WERI-Rb-1 (cell line): ENCODE results near the gene GMPS.
A peak's percentile ranks its signal among the peaks of the same experiment; 100 is the strongest.

ENCODE experiments used
- DNase-seq: peaks from one replicate; pipeline ENCODE4 v3.0.0-alpha.2; 2020
- H3K27ac ChIP-seq: fragments of 250-450 bp; sonication (Bioruptor Pico); 2 replicates; pipeline ENCODE4 v1.5.1; 2020; ENCODE audit warnings: mild to moderate bottlenecking, moderate library complexity
- H3K27me3 ChIP-seq: fragments of 250-450 bp; sonication (Bioruptor Pico); 2 replicates; pipeline ENCODE4 v1.5.1; 2021; ENCODE audit warnings: mild to moderate bottlenecking, low read depth, moderate library complexity; ENCODE audit not compliant: insufficient read depth, severe bottlenecking
- H3K36me3 ChIP-seq: fragments of 250-450 bp; sonication (Bioruptor Pico); 2 replicates; pipeline ENCODE4 v1.5.1; 2020; ENCODE audit warnings: mild to moderate bottlenecking, moderate library complexity
- H3K4me3 ChIP-seq: 2 replicates; pipeline ENCODE4 v1.5.1; 2011; ENCODE audit warnings: low read depth, mild to moderate bottlenecking, control low read depth, low read length
- H3K9me3 ChIP-seq: fragments of 250-450 bp; sonication (Bioruptor Pico); 2 replicates; pipeline ENCODE4 v1.5.1; 2021; ENCODE audit warnings: mild to moderate bottlenecking, moderate library complexity; ENCODE audit not compliant: severe bottlenecking
- TF ChIP-seq, protein P1 (sequence below): IDR thresholded peaks from 2 replicates; pipeline ENCODE4 v1.5.1; 2011; ENCODE audit warnings: low read depth, mild to moderate bottlenecking, control low read depth, inconsistent platforms, low read length

Gene GMPS

DNA sequence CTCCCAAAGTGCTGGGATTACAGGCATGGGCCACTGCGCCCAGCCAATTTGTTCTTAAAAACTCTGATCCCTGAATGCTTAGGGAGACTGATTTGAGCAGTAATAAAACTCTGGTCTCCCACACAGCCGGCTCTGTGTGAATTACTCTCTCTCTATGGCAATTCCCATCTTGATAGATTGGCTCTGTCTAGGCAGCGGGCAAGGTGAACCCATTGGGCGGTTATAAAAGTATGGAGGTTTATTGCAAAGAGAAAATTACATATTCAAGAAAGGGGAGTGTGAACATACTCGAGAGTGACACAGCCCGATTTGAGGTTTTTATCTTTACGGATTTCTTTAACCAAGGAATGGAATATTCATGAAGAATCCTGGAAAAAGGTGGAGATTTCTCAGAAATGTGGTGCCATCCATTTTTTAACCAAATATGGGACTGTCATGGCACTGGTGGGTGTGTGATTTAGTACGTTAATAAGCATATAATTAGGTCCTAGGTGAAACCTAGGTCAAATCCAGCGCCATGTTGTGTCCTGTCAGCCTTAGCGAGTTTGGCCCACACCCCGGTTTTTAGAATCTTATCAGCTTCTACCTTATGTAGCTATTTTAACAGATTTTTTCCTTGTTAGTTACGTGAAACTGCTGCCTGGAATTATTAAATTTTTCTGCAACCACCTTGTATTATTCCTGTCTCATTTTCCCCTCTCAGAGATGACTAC, 7.2 kb upstream of the GMPS start:
- TF ChIP-seq, protein P1, sequence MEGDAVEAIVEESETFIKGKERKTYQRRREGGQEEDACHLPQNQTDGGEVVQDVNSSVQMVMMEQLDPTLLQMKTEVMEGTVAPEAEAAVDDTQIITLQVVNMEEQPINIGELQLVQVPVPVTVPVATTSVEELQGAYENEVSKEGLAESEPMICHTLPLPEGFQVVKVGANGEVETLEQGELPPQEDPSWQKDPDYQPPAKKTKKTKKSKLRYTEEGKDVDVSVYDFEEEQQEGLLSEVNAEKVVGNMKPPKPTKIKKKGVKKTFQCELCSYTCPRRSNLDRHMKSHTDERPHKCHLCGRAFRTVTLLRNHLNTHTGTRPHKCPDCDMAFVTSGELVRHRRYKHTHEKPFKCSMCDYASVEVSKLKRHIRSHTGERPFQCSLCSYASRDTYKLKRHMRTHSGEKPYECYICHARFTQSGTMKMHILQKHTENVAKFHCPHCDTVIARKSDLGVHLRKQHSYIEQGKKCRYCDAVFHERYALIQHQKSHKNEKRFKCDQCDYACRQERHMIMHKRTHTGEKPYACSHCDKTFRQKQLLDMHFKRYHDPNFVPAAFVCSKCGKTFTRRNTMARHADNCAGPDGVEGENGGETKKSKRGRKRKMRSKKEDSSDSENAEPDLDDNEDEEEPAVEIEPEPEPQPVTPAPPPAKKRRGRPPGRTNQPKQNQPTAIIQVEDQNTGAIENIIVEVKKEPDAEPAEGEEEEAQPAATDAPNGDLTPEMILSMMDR = no peak
- H3K27ac ChIP-seq = no peak overlapping the region
- H3K9me3 ChIP-seq = no peaks in the 10 kb centered on the region
- H3K36me3 ChIP-seq = no peaks in the 10 kb centered on the region
- H3K4me3 ChIP-seq = no peak overlapping the region
- H3K27me3 ChIP-seq = no peaks in the 10 kb centered on the region
- no peak for DNase-seq

DNA sequence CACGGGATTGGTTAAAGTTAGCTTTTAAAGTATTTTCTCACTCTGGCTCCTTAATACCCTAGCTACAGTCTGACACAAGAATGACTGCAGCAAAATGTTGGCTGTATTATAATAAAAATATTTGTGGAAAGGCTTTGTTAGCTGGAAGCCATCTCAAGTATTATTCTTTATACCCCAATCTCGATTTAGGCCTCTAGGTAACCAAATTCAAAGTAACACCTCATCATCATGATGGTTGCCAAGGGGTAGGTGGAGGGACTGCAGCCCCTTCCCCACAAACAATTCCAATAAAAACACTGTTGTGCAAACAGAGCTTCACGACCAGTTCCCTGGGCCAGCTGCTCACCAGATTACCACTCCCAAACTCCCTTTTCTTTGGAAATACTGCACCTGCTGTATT, 759 bp upstream of the GMPS start:
- TF ChIP-seq, protein P1 = no peak
- H3K36me3 ChIP-seq = peaks cover 10% of the 10 kb centered on the region
- peak overlapping the region; percentile 75 for H3K27ac ChIP-seq
- H3K4me3 ChIP-seq = peak overlapping the region; percentile 27
- DNase-seq = no peak
- no peaks in the 10 kb centered on the region for H3K27me3 ChIP-seq
- no peaks in the 10 kb centered on the region for H3K9me3 ChIP-seq

DNA sequence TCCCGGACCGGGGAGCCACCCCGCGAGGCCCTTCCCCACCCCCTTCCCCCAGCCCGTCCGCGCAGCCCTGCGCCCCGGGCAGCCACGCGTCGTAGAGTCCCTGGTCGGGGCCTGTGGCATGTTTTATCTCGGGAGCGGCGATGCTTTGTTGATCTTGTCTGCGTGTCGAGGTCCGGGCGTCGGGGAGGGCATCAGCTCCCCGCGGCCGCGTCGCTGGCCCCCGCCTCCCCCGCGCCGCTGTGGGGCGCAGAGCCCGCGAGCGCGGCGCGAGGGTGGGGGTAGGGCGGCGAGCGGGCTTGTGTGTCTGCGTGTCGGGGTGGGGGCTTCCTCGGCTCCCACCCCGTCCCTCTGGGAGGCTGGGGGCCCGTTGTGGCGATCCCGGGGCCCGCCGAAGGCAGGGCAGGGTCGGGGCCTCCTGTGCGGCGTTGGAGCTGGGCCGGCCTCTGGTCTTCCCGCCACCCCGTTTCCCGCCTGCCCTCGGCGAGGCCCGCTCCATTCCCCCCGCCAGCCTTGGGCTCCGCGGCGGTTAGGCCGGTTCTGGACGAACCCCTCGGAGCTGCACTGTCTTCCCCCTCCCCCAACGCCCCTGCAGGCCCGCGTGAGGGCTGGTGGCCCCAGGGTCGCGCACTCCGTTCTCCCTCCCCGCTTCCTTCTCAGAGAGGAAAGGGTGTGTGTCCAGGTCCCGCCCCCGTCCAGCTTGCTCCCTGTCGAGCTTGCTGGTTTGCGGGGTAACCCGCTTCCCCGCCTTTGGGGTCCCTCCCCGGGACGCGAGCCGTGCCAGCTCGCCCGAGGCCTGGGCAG, 695 bp downstream of the GMPS start:
- peak overlapping the region; percentile 97 for H3K27ac ChIP-seq
- DNase-seq = peak; percentile 55

DNA sequence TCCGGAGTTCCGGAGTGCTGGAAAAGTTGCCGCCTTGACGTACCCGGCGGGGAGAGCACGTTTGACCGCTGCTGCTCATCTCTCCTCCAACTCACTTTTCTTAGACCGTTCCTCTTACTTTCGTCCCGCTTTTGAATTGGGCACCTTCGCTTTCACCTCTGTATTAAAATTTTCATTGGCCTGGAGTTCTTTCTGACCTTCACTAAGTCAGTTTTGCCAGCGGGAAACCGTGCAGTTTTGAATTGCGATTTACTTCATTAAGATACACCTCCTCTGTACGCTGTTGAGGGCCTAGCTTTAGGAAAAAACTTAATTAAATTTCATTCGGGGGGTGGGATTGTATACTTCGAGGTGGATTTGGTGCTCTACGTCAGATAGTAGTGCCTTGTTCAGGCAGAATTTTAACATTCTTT, 1.3 kb downstream of the GMPS start:
- TF ChIP-seq, protein P1 = no peak
- peaks cover 10% of the 10 kb centered on the region for H3K36me3 ChIP-seq
- H3K9me3 ChIP-seq = no peaks in the 10 kb centered on the region
- peak overlapping the region; percentile 97 for H3K27ac ChIP-seq
- no peak for DNase-seq
- H3K27me3 ChIP-seq = no peaks in the 10 kb centered on the region
- H3K4me3 ChIP-seq = peak overlapping the region; percentile 94

More for the DNA sequence above, 695 bp downstream of the GMPS start:
- H3K27me3 ChIP-seq = no peaks in the 10 kb centered on the region
- H3K4me3 ChIP-seq = peak overlapping the region; percentile 94
- peaks cover 10% of the 10 kb centered on the region for H3K36me3 ChIP-seq
- H3K9me3 ChIP-seq = no peaks in the 10 kb centered on the region
- TF ChIP-seq, protein P1 = 0 out of 2 replicates have a peak, but pooled peaks have one; percentile 2

DNA sequence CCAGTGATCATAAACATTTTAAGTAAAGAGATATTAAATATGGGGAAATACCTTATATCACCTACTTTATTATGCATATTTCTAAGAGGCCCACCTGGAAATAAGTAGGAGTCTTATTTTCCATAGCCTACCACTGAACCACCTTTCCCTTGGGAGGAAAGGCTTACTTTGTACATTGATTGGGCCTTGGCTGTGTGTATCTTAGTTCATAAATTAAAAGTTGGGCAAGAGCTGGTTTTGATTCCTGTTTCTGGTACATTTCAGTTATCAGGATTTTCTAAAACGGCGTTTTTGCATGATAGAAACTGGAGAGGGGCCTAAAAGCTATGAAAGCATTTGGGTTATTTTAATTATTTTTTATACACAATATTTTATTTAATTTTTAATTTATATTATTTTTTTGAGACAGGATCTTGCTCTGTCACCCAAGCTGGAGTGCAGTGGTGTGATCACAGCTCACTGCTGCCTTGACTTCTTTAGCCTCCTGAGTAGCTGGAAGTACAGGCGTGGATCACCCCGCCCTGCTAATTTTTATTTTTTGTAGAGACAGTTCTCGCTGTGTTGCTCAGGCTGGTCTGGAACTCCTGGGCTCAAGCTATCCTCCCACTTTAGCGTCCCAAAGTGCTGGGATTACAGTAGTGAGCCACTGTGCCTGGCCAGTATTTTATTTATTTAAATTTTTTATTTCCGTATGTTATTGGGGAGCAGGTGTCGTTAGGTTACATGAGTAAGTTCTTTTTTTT, 2.6 kb downstream of the GMPS start:
- Histone ChIP-seq H3K27ac (no peak overlapping the region), H3K4me3 (no peak overlapping the region)

More for the DNA sequence above, 2.6 kb downstream of the GMPS start:
- no peaks in the 10 kb centered on the region for H3K9me3 ChIP-seq
- H3K27me3 ChIP-seq = no peaks in the 10 kb centered on the region
- no peak for DNase-seq
- TF ChIP-seq, protein P1 = no peak
- H3K36me3 ChIP-seq = peaks cover 10% of the 10 kb centered on the region
